ENCODE data around the gene HYAL3. TPM values are rescaled to one million over a fixed set of nuclear protein-coding genes. Genes with fewer than 3 reads are reported as not detected.

Gene HYAL3
- polyA plus RNA-seq, 1 experiment, result 3.0 TPM

DNA sequence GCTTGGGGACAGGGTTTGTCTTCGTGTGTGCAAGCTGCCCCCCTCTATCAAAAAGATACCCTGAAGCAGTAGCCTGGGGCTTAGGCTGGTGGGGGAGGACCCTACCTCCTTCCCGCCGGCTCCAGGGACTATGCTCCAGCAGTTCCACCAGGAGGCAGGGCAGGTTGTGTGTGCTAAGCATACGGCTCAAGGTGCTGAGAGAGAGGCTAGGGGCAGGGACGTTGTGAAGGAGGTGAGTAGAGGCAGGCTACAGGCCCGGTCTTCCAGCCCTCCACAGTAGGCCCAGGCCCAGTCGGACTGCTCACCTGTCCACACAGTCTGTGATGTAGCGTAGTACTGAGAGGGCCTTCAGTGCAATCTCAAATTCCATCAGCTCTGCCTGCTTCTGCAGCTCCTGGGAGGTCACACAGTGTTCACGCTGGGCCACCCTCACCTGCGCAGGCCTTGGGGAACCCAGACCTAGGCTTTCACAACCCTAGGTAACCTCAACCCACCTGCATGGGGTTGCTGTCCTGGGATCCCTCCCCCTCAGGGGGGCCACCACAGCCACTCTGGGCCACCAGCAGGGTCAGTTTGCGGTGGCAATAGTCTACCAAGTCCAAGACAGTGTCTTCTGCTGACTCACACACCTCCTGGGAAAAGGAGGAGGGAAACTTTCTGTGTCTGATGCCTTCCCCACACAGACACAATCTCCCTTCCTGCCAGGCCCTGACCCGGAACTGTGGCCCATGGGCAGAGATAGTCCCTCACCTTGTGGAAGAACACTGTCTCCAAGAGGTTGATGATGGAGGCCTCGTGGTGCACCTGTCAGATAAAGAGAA lies 43.8 kb upstream of the HYAL3 start:
- no peaks in the 10 kb centered on the region for H3K9me3 ChIP-seq (ENCODE audit: control insufficient read depth, insufficient read depth, low read length)
- ChIA-PET CTCF (interaction anchor here (1.0 to 1.1 kb wide), 2 partner anchors 200 to 207 kb away, joined by 3 read pairs; no protein-coding TSS in a partner anchor), POLR2A (no interaction called here)
- no peak overlapping the region for H3K4me3 ChIP-seq (ENCODE audit: low read depth, low read length)
- H3K27me3 ChIP-seq (ENCODE audit: control insufficient read depth, insufficient read depth, low read length), result no peaks in the 10 kb centered on the region
- no peak overlapping the region for H3K27ac ChIP-seq (ENCODE audit: low read depth, low read length)
- DNase-seq (ENCODE audit: low read depth, low spot score), result no peak
- TF ChIP-seq, protein P1, sequence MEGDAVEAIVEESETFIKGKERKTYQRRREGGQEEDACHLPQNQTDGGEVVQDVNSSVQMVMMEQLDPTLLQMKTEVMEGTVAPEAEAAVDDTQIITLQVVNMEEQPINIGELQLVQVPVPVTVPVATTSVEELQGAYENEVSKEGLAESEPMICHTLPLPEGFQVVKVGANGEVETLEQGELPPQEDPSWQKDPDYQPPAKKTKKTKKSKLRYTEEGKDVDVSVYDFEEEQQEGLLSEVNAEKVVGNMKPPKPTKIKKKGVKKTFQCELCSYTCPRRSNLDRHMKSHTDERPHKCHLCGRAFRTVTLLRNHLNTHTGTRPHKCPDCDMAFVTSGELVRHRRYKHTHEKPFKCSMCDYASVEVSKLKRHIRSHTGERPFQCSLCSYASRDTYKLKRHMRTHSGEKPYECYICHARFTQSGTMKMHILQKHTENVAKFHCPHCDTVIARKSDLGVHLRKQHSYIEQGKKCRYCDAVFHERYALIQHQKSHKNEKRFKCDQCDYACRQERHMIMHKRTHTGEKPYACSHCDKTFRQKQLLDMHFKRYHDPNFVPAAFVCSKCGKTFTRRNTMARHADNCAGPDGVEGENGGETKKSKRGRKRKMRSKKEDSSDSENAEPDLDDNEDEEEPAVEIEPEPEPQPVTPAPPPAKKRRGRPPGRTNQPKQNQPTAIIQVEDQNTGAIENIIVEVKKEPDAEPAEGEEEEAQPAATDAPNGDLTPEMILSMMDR (IDR thresholded peaks at IDR 0.05; ENCODE audit: low read depth, low read length), result no peak

GRCh38 chr3:50341996-50342650 lies 42.9 kb upstream of the HYAL3 start:
- CTCF ChIA-PET, result no interaction called here
- H3K27ac ChIP-seq (ENCODE audit: low read depth, low read length), result no peak overlapping the region
- POLR2A ChIA-PET, result no interaction called here
- DNase-seq (ENCODE audit: low read depth, low spot score), result no peak
- no peak overlapping the region for H3K4me3 ChIP-seq (ENCODE audit: low read depth, low read length)
- TF ChIP-seq, protein P1 (IDR thresholded peaks at IDR 0.05; ENCODE audit: low read depth, low read length), result no peak
- no peaks in the 10 kb centered on the region for H3K27me3 ChIP-seq (ENCODE audit: control insufficient read depth, insufficient read depth, low read length)
- H3K9me3 ChIP-seq (ENCODE audit: control insufficient read depth, insufficient read depth, low read length), result no peaks in the 10 kb centered on the region; the same call in 1 of the 2 replicates

DNA sequence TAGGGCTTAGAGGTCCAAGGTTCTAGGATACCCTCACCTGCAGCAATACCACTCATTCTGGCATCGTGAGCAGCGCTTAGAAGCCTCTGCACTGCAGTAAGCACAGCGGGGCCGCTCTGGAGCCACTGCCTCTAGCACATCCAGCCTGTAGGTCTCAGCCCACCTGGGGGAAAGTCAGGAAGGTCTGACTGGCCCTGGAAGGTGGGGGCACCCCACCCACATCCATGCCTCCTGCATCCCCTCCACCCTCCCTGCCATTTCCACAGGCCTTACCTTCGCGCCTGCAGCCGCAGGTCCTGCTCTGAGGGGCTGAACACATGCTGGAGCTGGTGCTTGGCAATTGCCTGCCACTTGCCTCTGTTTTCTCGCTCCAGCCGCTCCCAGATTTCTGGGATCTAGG lies 42.3 kb upstream of the HYAL3 start:
- CTCF ChIA-PET, result no interaction called here
- peak overlapping the region; percentile 58 for H3K4me3 ChIP-seq (ENCODE audit: low read depth, low read length)
- TF ChIP-seq, protein P1 (IDR thresholded peaks at IDR 0.05; ENCODE audit: low read depth, low read length), result no peak
- H3K9me3 ChIP-seq (ENCODE audit: control insufficient read depth, insufficient read depth, low read length), result no peaks in the 10 kb centered on the region; the same call in 1 of the 2 replicates
- H3K27me3 ChIP-seq (ENCODE audit: control insufficient read depth, insufficient read depth, low read length), result no peaks in the 10 kb centered on the region
- no peak for DNase-seq (ENCODE audit: low read depth, low spot score)
- POLR2A ChIA-PET, result interaction anchor here (0.6 to 1.0 kb wide), 2 partner anchors 12 to 81 kb away, joined by 3 to 5 read pairs; no protein-coding TSS in a partner anchor
- H3K27ac ChIP-seq (ENCODE audit: low read depth, low read length), result no peak overlapping the region

- no peak for DNase-seq (ENCODE audit: low read depth, low spot score)
- POLR2A ChIA-PET, result interaction anchor here (0.6 to 1.0 kb wide), 4 partner anchors 10 to 82 kb away, joined by 3 to 9 read pairs (median 5); partner anchors contain the start of genes CYB561D2 and NPRL2
- CTCF ChIA-PET, result interaction anchor here (1.1 kb wide), 1 partner anchor 16 kb away, joined by 4 read pairs; no protein-coding TSS in a partner anchor
- Histone ChIP-seq H3K27me3 (ENCODE audit: control insufficient read depth, insufficient read depth, low read length) (no peaks in the 10 kb centered on the region), H3K9me3 (ENCODE audit: control insufficient read depth, insufficient read depth, low read length) (no peaks in the 10 kb centered on the region; the same call in 1 of the 2 replicates), H3K4me3 (ENCODE audit: low read depth, low read length) (peak within 1 kb of the TSS; percentile 58), H3K27ac (ENCODE audit: low read depth, low read length) (peak within 1 kb of the TSS; percentile 65)
- TF ChIP-seq, protein P1 (IDR thresholded peaks at IDR 0.05; ENCODE audit: low read depth, low read length), result no peak
These were observed 41.5 kb upstream of the HYAL3 start, which contains the start of gene RASSF1 for GRCh38 chr3:50340448-50341329. Gene RASSF1, minus strand, starts transcription at chr3:50340836. Its CDS starts 31 bp downstream, at chr3:50340805.
